Ectodermal cell (in vitro differentiated cells): ENCODE data around the gene ZNF177.

Source experiments
- H3K27ac ChIP-seq: 2 replicates; pipeline ENCODE4 v1.7.0; 2013; ENCODE audit warnings: mild to moderate bottlenecking, low read depth, low read length; ENCODE audit not compliant: insufficient read depth, poor library complexity, severe bottlenecking
- H3K27me3 ChIP-seq: 2 replicates; pipeline ENCODE4 v1.7.0; 2013; ENCODE audit warnings: mild to moderate bottlenecking, low read length; ENCODE audit not compliant: insufficient read depth, control insufficient read depth, poor library complexity, severe bottlenecking
- H3K36me3 ChIP-seq: one replicate; pipeline ENCODE4 v1.7.0; 2013; ENCODE audit warnings: low read length; ENCODE audit not compliant: control insufficient read depth, insufficient read depth
- H3K4me1 ChIP-seq: one replicate; pipeline ENCODE4 v1.7.0; 2013; ENCODE audit warnings: low read length; ENCODE audit not compliant: control insufficient read depth, insufficient read depth
- H3K4me3 ChIP-seq: 2 replicates; pipeline ENCODE4 v1.7.0; 2013; ENCODE audit warnings: low read depth, low read length, control low read depth; ENCODE audit not compliant: insufficient read depth
- H3K9me3 ChIP-seq: 2 replicates; pipeline ENCODE4 v1.7.0; 2013; ENCODE audit warnings: mild to moderate bottlenecking, low read length, moderate library complexity; ENCODE audit not compliant: control insufficient read depth
- WGBS, 2 experiments: methylation state at CpG; one replicate each; pipeline ENCODE4 v1.1.7; 2013; ENCODE audit warnings: missing lambda C conversion rate in 2 of 2; 5-methylcytosine and 5-hydroxymethylcytosine counted together

ZNF177 gene

GRCh38 chr19:9345005-9345404 lies 17.8 kb upstream of the ZNF177 start:
- Histone ChIP-seq H3K27me3 (no peaks in the 10 kb centered on the region), H3K4me1 (no peaks in the 10 kb centered on the region), H3K27ac (no peak overlapping the region), H3K36me3 (peaks cover 42% of the 10 kb centered on the region), H3K9me3 (peaks cover 40% of the 10 kb centered on the region), H3K4me3 (no peak overlapping the region)
- 88 to 100% methylated on average over 1 of the region's 2 CpGs for WGBS, 2 experiments

- H3K27ac ChIP-seq, result no peak overlapping the region
- peaks cover 20% of the 10 kb centered on the region for H3K36me3 ChIP-seq
- H3K4me3 ChIP-seq, result no peak overlapping the region
- WGBS, 2 experiments, result 92 to 93% methylated on average over 3 of the region's 3 CpGs
- no peaks in the 10 kb centered on the region for H3K27me3 ChIP-seq
- H3K9me3 ChIP-seq, result peaks cover 27% of the 10 kb centered on the region
- H3K4me1 ChIP-seq, result no peaks in the 10 kb centered on the region
These were observed 14.6 kb upstream of the ZNF177 start for GRCh38 chr19:9348253-9348652.

- Histone ChIP-seq H3K4me1 (no peaks in the 10 kb centered on the region), H3K4me3 (no peak overlapping the region), H3K36me3 (peaks cover 16% of the 10 kb centered on the region), H3K27me3 (no peaks in the 10 kb centered on the region), H3K27ac (no peak overlapping the region), H3K9me3 (peaks cover 26% of the 10 kb centered on the region)
- 92 to 96% methylated on average over 22 of the region's 22 CpGs for WGBS, 2 experiments
These were observed 14.1 kb upstream of the ZNF177 start for GRCh38 chr19:9348671-9349070.

GRCh38 chr19:9352505-9352904 lies 10.3 kb upstream of the ZNF177 start:
- Histone ChIP-seq H3K9me3 (peaks cover 13% of the 10 kb centered on the region), H3K36me3 (peaks cover 3% of the 10 kb centered on the region), H3K4me1 (no peaks in the 10 kb centered on the region), H3K27ac (no peak overlapping the region), H3K27me3 (no peaks in the 10 kb centered on the region), H3K4me3 (no peak overlapping the region)
- WGBS, 2 experiments, result 100% methylated on average over 1 of the region's 2 CpGs

GRCh38 chr19:9353011-9353410 lies 9.8 kb upstream of the ZNF177 start:
- H3K9me3 ChIP-seq, result peaks cover 13% of the 10 kb centered on the region
- no peaks in the 10 kb centered on the region for H3K4me1 ChIP-seq
- H3K27me3 ChIP-seq, result no peaks in the 10 kb centered on the region
- peaks cover 3% of the 10 kb centered on the region for H3K36me3 ChIP-seq
- no peak overlapping the region for H3K4me3 ChIP-seq
- H3K27ac ChIP-seq, result no peak overlapping the region

- Histone ChIP-seq H3K9me3 (peaks cover 7% of the 10 kb centered on the region), H3K27ac (no peak overlapping the region), H3K4me1 (no peaks in the 10 kb centered on the region), H3K27me3 (no peaks in the 10 kb centered on the region), H3K4me3 (no peak overlapping the region), H3K36me3 (peaks cover 3% of the 10 kb centered on the region)
- 92 to 98% methylated on average over 2 of the region's 2 CpGs for WGBS, 2 experiments
These were observed 8.2 kb upstream of the ZNF177 start for GRCh38 chr19:9354651-9355050.

GRCh38 chr19:9370738-9371619 lies 8.2 kb downstream of the ZNF177 start:
- 91 to 95% methylated on average over 5 to 6 of the region's 6 CpGs for WGBS, 2 experiments
- Histone ChIP-seq H3K27ac (no peak overlapping the region), H3K4me1 (no peaks in the 10 kb centered on the region), H3K4me3 (no peak overlapping the region), H3K27me3 (no peaks in the 10 kb centered on the region), H3K9me3 (peaks cover 7% of the 10 kb centered on the region), H3K36me3 (peaks cover 2% of the 10 kb centered on the region)

GRCh38 chr19:9381361-9381785 lies 18.6 kb downstream of the ZNF177 start:
- Histone ChIP-seq H3K27me3 (no peaks in the 10 kb centered on the region), H3K4me1 (no peaks in the 10 kb centered on the region), H3K27ac (no peak overlapping the region), H3K36me3 (peaks cover 69% of the 10 kb centered on the region), H3K4me3 (no peak overlapping the region), H3K9me3 (peaks cover 35% of the 10 kb centered on the region)
- WGBS, 2 experiments, result 74 to 91% methylated on average over 4 of the region's 4 CpGs

GRCh38 chr19:9406798-9407352 lies 44.1 kb downstream of the ZNF177 start:
- no peaks in the 10 kb centered on the region for H3K27me3 ChIP-seq
- no peak overlapping the region for H3K27ac ChIP-seq
- peaks cover 14% of the 10 kb centered on the region for H3K9me3 ChIP-seq
- WGBS, 2 experiments, result 83 to 84% methylated on average over 39 of the region's 39 CpGs
- H3K4me1 ChIP-seq, result no peaks in the 10 kb centered on the region
- no peaks in the 10 kb centered on the region for H3K36me3 ChIP-seq
- H3K4me3 ChIP-seq, result no peak overlapping the region

GRCh38 chr19:9407827-9408226 lies 45.0 kb downstream of the ZNF177 start:
- Histone ChIP-seq H3K9me3 (peaks cover 20% of the 10 kb centered on the region), H3K4me1 (no peaks in the 10 kb centered on the region), H3K27me3 (no peaks in the 10 kb centered on the region), H3K36me3 (peaks cover 8% of the 10 kb centered on the region), H3K27ac (no peak overlapping the region), H3K4me3 (no peak overlapping the region)
- WGBS, 2 experiments, result 77 to 84% methylated on average over 5 of the region's 5 CpGs
